Fibroblast of skin of right quadriceps (primary cell): ENCODE measurements around the gene SHOX.
A peak's percentile ranks its signal among the peaks of the same experiment; 100 is the strongest.
"Not testable (repeated sequence)": the region's sequence is repeated elsewhere in the genome, so short reads cannot be mapped to it uniquely, and the experiment has no call there.

Experiments
- DNase-seq: peaks from one replicate; pipeline ENCODE4 v3.0.0-alpha.2; 2013

Gene SHOX

GRCh38 chrX:638482-639131 is 8.0 kb downstream of the SHOX start:
- no peak for DNase-seq

DNA sequence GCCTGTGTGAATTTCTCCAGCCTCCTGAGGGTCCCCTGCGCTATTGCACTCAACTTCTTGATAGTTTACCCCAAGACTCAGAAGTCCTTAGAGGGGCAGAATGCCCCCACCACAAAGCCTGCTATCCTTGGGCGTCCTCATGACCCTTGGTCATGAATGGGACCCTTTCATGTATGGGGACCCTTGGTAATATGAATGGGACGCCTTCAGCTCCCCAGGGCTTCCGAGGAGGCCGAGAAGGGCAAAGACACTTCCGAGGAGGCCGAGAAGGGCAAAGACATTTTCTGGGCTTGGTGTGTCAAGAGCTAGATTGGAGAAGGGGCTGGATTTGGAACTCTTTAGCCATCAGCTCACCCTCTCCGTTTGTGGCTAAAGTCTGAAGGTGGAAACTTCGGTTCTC is 8.6 kb downstream of the SHOX start:
- DNase-seq = no peak

DNA sequence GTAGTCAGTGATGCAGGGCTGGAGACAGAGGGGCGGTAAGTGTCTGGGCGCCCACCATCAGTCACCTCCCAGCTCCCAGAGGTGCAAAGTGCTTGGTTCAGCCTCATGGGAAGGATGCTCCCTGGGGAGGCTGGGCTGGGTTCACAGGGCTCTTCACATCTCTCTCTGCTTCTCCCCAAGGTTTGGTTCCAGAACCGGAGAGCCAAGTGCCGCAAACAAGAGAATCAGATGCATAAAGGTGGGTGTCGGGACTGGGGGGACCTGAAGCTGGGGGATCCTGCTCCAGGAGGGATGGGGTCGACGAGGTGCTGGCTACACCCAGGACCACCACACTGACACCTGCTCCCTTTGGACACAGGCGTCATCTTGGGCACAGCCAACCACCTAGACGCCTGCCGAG is 10.1 kb downstream of the SHOX start:
- no peak for DNase-seq

GRCh38 chrX:641671-642435 is 11.3 kb downstream of the SHOX start:
- DNase-seq = no peak

- DNase-seq = no peak
Observed at GRCh38 chrX:642436-643240, 12.0 kb downstream of the SHOX start.

GRCh38 chrX:643241-643595 is 12.6 kb downstream of the SHOX start:
- no peak for DNase-seq

GRCh38 chrX:643911-644303 is 13.3 kb downstream of the SHOX start:
- no peak for DNase-seq

GRCh38 chrX:644304-645281 is 14.0 kb downstream of the SHOX start:
- DNase-seq = no peak

DNA sequence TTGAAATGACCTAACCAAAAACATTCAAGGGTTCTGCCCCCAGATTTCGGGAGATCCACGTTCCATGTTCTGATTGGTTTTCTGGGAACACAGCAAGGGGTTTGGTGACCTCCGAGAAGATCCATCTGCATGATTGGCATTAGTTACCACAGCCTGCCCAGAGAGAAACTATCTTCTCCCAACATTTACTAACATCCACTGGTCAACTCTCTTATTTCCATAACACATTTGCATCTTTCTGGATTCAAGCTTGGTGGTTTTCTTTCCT is 15.6 kb downstream of the SHOX start:
- no peak for DNase-seq

- no peak for DNase-seq
Observed at GRCh38 chrX:646796-647195, 16.2 kb downstream of the SHOX start.

- no peak for DNase-seq
Observed at GRCh38 chrX:649166-649565, 18.6 kb downstream of the SHOX start.

GRCh38 chrX:650324-650723 is 19.7 kb downstream of the SHOX start:
- no peak for DNase-seq

GRCh38 chrX:650811-651210 is 20.2 kb downstream of the SHOX start:
- DNase-seq = no peak

DNA sequence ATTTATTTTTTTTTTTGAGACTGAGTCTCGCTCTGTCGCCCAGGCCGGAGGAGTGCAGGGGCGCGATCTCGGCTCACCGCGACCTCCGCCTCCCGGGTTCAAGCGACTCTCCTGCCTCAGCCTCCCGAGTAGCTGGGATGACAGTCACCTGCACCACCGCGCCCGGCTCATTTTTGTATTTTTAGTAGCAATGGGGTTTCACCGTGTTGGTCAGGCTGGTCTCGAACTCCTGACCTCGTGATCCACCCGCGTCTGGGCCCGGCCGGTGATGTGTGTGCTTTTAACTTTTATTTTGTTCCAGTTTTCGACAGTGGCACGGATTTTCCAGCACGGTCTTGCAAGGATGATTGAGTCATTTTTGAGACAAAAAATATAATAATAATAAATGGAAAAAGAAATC is 21.3 kb downstream of the SHOX start:
- DNase-seq = not testable (repeated sequence)

DNA sequence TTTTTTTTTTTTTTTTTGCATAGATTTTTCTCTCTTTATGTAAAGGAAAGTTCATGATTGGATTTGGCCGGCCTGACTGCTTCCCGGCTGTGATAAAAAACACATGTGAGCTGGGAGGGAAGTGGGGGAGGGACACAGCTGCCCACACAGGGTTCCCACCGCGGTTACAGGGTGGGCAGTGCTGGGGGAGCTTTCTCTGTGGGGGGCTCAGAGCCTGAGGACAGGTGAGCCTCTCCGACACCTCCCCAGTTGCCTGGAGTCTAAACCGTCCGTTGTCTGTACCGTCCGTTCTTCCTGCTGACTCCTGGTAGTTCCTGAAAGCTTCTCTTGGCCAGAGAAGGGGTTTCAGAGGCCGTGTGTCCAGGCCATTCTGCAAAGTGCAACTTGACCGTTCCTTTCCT is 21.8 kb downstream of the SHOX start:
- DNase-seq = no peak

DNA sequence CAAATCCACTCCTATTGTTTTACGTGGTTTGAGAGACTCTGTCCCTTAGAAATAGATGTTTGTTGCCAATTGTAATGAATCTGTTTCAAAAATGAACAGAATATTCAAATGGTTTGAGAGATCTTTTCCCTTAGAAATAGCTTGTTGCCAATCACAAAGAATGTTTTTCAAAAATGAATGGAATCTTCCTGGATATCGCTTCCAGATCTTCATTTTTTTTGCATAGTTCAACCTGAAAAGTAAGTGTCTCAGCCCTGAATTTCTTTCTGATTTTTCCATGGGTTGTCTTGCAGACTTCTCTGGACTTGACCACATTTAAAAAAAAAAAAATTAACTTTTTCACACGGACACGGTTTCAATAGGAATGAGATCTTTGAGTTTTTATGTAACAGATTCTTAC is 22.7 kb downstream of the SHOX start:
- DNase-seq = no peak

DNA sequence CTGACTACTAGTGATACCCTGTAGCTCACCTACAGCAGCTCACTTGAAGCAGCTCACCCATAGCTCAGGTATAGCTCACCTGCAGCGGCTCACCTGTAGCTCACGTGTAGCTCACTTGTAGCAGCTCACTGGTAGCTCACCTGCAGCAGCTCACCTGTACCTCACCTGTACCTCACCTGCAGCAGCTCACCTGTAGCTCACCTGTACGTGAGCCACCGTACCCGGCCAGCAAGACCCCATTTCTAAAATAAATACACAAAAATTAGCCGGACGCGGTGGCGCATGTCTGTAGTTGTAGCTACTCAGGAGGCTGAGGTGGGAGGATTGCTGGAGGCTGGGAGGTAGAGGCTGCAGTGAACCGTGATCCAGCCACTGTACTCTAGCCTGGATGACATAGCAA is 30.6 kb downstream of the SHOX start:
- no peak for DNase-seq

DNA sequence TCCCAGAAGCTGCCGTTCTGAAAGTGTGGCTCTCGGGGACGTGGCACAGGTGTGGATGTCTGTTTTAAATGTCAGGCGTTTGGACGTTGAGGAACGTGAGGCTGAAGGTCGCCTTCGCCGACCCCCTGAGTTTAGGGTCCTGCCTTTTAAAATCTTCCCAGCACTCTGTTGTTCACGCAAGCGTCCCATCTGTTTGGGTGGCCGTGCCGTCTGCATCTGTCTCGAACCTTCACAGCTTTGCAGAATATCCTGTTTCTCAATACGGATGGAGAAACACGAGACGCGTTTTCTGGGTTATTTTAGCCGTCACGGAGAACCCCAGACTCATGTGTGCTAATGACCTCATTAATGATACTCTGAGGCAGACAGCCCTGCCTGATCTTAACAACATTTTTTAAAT is 31.5 kb downstream of the SHOX start:
- DNase-seq = no peak

- DNase-seq = no peak
Observed at GRCh38 chrX:663841-664240, 33.2 kb downstream of the SHOX start.

- peak; percentile 51 for DNase-seq
Observed at GRCh38 chrX:666762-667720, 36.5 kb downstream of the SHOX start.

GRCh38 chrX:670645-671044 is 40.1 kb downstream of the SHOX start:
- no peak for DNase-seq

GRCh38 chrX:672931-673330 is 42.3 kb downstream of the SHOX start:
- DNase-seq = no peak
